Breast epithelium (tissue), 3 donors: ENCODE measurements around the gene SMIM11.

Experiments used
- CTCF ChIP-seq, 3 donors: fragments of 450-650 bp; IDR thresholded peaks; one replicate each; pipeline ENCODE4 v1.5.1; 2016 to 2017; ENCODE audit warnings: antibody characterized with exemption in 3 of 3, mild to moderate bottlenecking in 3 of 3, moderate library complexity in 3 of 3
- POLR2A ChIP-seq: fragments of 450-650 bp; IDR thresholded peaks from one replicate; pipeline ENCODE4 v1.6.1; 2016; ENCODE audit warnings: antibody characterized with exemption, mild to moderate bottlenecking, moderate library complexity
- POLR2AphosphoS5 ChIP-seq, 3 donors: sonication (generic); formaldehyde crosslinking; IDR thresholded peaks; one replicate each; pipeline ENCODE4 v1.6.1; 2017; ENCODE audit warnings: antibody characterized with exemption in 3 of 3

DNA sequence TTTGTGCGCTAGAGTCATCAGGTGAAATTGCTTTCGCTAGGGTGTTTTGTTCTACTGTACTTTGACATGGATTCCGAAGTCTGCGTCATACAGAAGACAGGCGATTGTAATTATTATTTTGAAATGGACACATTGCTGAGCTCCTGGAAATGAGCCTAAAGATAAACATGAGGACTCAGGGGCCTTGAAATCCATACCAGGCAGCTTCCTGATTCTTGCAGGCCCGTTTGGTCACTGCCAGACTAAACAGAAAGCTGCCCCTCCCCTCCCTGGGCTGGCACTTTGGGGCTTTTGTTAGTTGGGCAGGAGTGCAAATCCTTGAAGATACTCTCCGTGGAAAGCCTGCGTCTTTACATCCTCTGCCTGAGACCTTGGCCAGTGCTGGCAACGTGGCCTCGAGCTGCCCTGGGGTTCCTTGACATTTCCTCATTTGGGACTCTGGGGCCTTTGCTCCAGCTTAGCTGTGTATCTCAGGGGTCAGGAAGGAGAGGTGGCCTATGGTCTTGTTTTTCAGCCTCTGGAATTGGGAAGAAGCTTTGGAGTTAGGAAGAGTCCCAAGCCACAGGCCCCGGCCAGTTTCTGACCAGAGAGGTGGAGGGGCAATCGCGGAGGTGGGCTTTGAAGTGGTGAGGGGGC lies 38.4 kb upstream of the SMIM11 start:
- no peak for TF ChIP-seq CTCF (IDR thresholded peaks at IDR 0.05)
- no peak for TF ChIP-seq POLR2A
- no peak for TF ChIP-seq POLR2AphosphoS5 (IDR thresholded peaks at IDR 0.05)
